NCI-H510A treated with DMSO at 0.1 percent for 48 hours (cell line): ENCODE measurements around the gene CPLANE1.
"Not testable (repeated sequence)": the region's sequence is repeated elsewhere in the genome, so short reads cannot be mapped to it uniquely, and the experiment has no call there.

Experiments
- DNase-seq: peaks from one replicate; lab custom pipeline; 2025; lab: John Stamatoyannopoulos, UW

CPLANE1 gene

DNA sequence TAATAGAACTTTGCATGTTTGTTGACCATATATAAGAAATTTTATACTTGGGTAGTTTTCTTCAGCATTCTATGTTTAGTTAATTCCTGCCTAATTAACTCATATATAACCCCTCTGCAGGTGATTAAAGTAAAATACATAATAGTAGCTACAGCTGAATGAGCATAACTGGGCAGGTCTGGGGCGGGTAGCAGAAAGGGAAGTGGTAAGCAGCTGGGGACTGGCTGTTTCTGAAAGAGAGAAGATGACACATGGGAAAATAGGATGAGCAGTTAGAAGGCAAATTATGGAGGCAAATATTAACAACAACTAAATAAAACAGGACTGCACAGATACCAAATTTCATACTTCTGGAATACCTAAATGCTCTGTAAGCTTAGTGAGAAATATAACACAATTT lies 128.1 kb downstream of the CPLANE1 start:
- DNase-seq: no peak

DNA sequence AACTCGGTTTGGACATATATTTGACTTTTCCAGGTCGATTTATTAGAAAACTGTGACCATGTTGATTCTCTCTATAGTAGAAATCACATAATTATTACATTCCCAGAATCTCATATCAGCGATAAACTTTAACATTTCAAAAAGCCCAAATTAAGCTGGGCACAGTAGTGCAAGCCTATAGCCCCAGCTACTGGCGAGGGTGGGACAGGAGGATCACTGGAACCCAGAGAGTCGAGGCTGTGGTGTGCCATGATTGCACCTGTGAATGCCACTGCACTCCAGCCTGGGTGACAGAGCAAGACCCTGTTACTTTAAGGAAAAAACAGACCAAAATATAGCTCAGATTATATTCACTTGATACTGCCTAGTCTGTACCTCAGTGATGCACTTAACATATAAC lies 128.9 kb downstream of the CPLANE1 start:
- no peak for DNase-seq

GRCh38 chr5:37116359-37116758 lies 132.8 kb downstream of the CPLANE1 start:
- DNase-seq: no peak

DNA sequence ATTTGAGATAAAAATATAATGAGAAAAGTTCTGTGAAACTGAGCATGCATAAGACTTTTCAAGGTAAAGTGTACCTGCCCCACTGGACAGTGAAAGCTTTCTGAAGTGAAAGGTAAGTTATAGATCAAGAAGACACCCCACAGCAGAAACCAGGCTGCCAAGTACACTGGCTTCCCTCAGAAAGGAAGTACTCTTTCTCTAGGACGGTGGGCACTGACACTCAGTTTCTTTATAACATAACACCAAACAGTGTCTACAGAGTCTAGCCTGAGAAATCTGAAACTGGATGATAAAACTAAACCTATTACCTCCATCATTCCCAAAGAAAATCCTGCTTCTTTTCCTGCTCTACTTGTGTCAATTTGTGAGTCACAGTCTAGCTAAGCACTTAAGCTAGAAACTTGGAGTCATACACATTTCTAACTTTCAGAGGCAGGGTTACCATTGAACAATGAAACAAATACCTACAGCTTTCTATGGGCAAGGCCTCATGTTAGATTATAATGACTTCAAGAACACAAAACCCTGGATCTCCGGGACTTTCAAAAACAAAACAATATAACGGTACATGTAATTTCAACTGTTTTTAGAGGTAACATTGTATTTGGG lies 136.7 kb downstream of the CPLANE1 start:
- no peak for DNase-seq

DNA sequence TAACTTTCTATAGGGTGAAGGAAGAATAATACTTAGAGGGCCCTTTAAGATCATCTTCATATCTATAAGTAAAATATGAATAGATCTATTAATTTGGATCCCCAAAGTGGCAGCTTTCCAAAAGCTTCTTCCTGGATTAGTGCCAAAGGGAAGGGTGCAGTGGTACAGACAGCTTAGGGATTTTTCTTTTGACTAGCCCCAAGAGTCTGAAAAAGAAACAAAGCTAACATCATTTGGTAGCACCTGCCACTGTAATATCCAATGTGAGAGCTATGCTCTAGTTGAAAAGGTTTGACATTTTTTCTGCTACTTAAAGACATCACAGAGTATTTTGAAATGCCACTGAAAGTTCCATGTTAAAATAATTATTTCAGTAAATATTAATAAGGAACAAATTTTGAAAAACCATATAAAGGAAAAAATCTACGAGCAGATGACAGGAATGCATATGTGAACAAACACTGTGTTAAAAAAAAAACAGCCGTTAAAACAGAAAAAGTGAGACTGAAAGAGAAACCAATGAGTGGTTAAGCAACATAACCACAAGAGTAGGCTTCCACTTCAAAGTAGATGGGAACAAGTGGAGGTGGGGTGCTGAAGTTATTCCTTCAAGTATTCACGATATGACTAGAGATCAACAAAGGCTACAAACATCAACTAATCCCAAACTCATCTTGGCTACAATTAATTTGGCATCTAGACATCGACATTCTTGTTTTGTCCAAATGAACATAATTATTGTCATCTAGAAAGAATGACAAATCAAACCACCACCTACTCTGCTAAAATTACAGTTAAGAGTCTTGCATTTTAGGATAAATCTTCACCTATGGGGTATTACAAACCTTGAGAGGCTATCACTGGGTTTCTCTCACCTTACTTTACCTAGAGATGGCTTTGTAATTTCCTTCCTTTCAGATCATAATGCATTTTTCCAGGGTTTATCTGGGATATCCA lies 137.5 kb downstream of the CPLANE1 start:
- DNase-seq: no peak

DNA sequence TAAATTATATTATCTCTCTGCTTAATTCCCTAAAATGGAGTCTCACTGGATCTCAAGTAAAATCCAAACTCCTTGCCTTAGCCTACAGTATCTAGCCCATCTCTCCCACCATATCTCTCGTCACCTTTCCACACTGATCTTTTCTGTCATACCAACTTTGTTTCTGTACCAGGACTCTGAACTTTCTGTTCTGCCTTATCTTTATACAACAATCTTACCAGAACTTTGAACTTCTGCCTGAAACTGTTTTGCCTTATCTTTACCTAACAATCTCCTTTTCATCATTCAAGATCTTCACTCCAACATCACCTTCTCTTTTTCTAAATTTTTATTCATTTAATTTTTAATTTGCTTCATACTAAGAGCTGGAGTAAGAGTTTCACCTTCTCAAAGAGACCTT lies 139.0 kb downstream of the CPLANE1 start:
- DNase-seq: no peak

- no peak for DNase-seq
Measured at GRCh38 chr5:37109338-37109737, 139.8 kb downstream of the CPLANE1 start.

DNA sequence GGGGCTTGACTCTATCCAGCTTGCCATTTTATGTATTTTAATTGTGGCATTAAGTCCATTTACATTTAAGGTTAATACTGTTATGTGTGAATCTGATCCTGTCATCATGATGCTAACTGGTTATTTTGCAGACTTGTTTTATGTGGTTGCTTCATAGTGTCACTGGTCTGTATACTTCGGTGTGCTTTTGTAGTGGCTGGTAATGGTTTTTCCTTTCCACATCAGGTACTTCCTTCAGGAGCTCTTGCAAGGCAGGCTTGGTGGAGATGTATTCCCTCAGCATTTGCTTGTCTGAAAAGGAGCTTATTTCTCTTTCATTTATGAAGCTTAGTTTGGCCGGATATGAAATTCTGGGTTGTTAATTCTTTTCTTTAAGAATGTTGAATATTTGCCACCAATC lies 145.9 kb downstream of the CPLANE1 start:
- DNase-seq: no peak

GRCh38 chr5:37099267-37099666 lies 149.9 kb downstream of the CPLANE1 start:
- DNase-seq: not testable (repeated sequence)

DNA sequence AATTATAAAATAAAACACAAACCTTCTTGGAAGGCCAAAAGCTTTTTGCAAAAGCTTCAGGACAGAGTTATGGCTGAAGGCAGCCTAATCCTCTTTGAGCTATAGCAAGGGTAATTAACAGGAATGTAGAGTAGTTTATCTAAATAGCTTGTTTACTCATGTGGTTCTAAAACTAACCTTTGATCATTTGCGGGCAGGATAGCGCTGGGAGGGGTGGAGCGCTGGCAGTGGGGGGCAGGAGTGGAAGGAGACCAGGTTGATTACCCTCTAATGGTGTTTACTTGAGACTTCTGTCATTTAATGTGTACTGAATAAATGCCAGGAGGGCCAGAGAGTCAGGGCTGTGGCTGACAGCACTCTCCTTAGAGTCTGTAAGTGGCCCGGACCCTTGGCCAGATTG lies 155.4 kb downstream of the CPLANE1 start:
- DNase-seq: not testable (repeated sequence)

DNA sequence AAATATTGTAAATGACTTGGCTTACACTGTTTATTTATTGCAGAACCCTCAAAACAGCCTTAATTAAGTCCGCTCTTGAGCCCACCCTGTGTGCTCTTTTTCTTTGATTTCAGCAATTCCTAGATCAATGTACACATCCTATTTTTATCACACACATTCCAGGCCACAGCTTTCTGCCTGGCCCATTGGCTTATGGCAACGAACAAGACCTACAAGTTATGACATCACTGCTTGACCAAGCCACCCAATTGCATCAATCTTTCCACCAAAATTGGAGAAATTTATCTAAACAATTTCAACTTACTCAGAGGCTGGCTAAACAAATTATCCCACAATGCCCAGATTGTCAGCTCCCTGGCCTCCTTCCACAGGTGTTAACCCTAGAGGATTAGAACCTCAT lies 158.4 kb downstream of the CPLANE1 start:
- DNase-seq: no peak

- DNase-seq: no peak
Measured at GRCh38 chr5:37090123-37090726, 159.0 kb downstream of the CPLANE1 start.

GRCh38 chr5:37088009-37088408 lies 161.2 kb downstream of the CPLANE1 start:
- DNase-seq: no peak

- no peak for DNase-seq
Measured at GRCh38 chr5:37086466-37087173, 162.6 kb downstream of the CPLANE1 start.

- DNase-seq: not testable (repeated sequence)
Measured at GRCh38 chr5:37086026-37086425, 163.2 kb downstream of the CPLANE1 start.

DNA sequence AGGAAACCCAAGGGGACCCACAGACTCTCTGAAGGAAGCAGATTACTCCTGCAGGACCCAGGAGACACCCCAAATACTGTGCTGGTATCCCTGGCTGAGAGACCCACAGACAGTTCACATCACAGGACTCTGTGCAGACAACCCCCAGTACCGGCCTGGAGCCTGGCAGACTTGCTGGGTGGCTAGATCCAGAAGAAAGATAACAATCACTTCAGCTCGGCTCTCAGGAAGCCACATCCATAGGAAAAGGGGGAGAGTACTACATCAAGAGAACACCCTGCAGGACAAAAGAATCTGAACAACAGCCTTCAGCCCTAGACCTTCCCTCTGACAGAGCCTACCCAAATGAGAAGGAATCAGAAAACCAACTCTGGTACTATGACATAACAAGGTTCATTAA lies 166.2 kb downstream of the CPLANE1 start:
- not testable (repeated sequence) for DNase-seq

DNA sequence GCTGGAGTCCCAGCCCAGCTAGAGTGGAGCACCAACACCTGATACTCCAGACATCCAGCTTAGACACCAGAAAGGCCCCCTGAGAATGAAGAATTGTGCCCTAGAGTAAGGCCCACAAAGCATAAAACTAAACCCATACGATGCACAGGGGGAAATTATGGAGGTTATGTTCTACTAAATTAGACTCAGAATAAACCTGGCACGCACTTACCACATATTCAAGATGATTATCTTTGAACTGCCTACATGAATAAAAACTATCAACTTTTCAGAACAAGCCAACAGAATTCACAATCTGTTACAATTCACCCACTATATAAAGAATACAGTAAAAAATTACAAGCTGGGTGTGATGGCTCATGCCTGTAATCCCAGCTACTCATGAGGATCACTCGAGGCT lies 168.5 kb downstream of the CPLANE1 start:
- DNase-seq: no peak

DNA sequence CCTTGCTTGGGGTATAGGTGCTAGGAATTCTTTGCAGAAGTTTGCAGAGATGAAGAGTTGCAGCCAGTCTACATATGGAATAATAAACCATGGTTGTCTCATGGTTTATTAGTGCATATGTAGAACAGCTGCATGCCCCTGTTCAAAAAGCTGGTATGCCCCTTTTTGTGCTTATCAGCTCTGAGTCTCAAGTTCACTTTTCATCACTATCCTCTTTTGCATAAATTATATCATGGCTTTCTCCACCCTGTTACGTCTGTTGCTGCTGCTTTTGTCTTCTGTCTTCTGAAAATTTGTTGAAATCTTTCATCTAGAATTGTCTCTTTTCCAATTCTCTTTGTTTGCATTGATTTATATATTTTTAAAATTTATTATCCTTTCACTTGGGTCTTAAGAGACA lies 172.0 kb downstream of the CPLANE1 start:
- DNase-seq: no peak

GRCh38 chr5:37075399-37075950 lies 173.7 kb downstream of the CPLANE1 start:
- no peak for DNase-seq

DNA sequence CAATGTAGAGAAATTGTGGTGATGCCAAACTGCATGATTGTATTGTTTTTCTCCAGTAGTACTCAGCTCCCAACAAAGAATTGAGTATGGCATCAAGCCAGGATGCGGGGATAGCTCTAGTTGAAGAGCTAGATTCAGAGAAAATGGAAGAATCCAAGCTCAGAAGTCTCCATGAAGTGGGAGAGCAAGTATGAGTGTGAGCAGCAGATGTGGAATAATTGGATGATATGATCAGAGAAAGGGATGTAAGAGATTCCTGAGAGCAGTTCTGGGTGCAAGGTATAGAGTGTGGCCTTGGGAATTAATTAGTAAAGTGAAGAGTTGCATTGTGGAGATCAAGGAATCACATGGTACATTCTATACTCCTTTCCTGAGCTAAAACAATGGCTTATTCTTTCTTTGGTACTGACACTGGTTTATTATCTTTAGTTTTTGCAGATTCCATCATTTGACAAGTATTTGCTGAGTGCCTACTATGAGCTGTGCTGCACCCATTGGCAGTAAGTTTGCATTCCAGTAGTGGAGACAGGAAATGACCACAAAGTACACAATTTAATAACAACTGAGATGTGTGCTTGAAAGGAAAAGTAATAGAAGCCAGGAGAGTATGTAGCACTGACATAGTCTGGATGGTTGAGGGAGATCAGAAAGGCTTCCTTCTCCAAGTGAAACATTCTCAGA lies 177.1 kb downstream of the CPLANE1 start:
- no peak for DNase-seq

DNA sequence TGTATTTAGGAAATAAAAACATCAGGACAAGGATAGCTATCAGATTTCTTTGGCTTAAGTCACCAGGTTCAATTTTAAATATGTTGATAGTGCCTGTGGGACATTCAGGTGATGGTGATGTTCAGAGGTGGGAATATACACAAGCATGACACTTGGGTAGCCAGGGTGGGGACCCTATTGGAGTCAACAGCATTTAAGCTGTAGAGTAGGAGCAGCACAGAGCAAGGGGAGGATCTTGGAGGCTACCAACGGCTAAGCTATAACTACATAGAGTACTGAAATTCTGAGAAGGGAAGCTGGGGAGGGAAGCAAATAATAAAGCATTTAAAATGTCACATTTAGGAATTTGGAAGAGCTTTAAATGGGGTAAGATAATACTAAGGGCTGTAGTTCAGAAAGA lies 177.7 kb downstream of the CPLANE1 start:
- DNase-seq: no peak
